Inferior parietal cortex (tissue), 1 donor: Measurements from ENCODE around the gene SAMD9.
"Not testable (repeated sequence)": the region's sequence is repeated elsewhere in the genome, so short reads cannot be mapped to it uniquely, and the experiment has no call there.

Source experiments
- DNase-seq: peaks from one replicate; pipeline ENCODE4 v3.0.0-alpha.2; 2016; ENCODE audit errors: extremely low spot score

Gene SAMD9

GRCh38 chr7:93120592-93121549, 3.1 kb upstream of the SAMD9 start:
- no peak for DNase-seq

GRCh38 chr7:93119191-93119905, 1.6 kb upstream of the SAMD9 start:
- no peak for DNase-seq

- DNase-seq, result no peak
These were observed 452 bp downstream of the SAMD9 start for GRCh38 chr7:93117327-93117726.

- no peak for DNase-seq
These were observed 2.0 kb downstream of the SAMD9 start for GRCh38 chr7:93115796-93116195.

- DNase-seq, result no peak
These were observed 9.8 kb downstream of the SAMD9 start for GRCh38 chr7:93108003-93108402.

- DNase-seq, result no peak
These were observed 20.4 kb downstream of the SAMD9 start for GRCh38 chr7:93097388-93097787.

GRCh38 chr7:93092757-93093370, 24.9 kb downstream of the SAMD9 start:
- no peak for DNase-seq

- not testable (repeated sequence) for DNase-seq
These were observed 44.4 kb downstream of the SAMD9 start for GRCh38 chr7:93073357-93073756.

- no peak for DNase-seq
These were observed 55.2 kb downstream of the SAMD9 start for GRCh38 chr7:93062599-93062998.

- no peak for DNase-seq
These were observed 56.9 kb downstream of the SAMD9 start for GRCh38 chr7:93060865-93061264.

GRCh38 chr7:93060025-93060424, 57.8 kb downstream of the SAMD9 start:
- no peak for DNase-seq

- not testable (repeated sequence) for DNase-seq
These were observed 61.2 kb downstream of the SAMD9 start for GRCh38 chr7:93056621-93057020.

GRCh38 chr7:93055543-93056107, 62.2 kb downstream of the SAMD9 start:
- peak; percentile 58 for DNase-seq

- no peak for DNase-seq
These were observed 62.8 kb downstream of the SAMD9 start for GRCh38 chr7:93054975-93055374.

- no peak for DNase-seq
These were observed 63.5 kb downstream of the SAMD9 start for GRCh38 chr7:93053949-93054943.

GRCh38 chr7:93053209-93053948, 64.4 kb downstream of the SAMD9 start:
- DNase-seq, result no peak

GRCh38 chr7:93051660-93052059, 66.1 kb downstream of the SAMD9 start:
- DNase-seq, result no peak
